GM12878 (cell line): ENCODE results near the gene IGLON5. TPM values are rescaled to one million over a fixed set of nuclear protein-coding genes. Genes with fewer than 3 reads are reported as not detected.

Experiments
- ATAC-seq: fragments of 200-7000 bp; cut with Tn5 transposase; 3 replicates; pipeline ENCODE4 v1.9.1; 2020; ENCODE audit warnings: mild to moderate bottlenecking, moderate library complexity
- BruUV-seq: library from RNA; stranded (reverse); fragments of 400-500 nt; replicated peaks from 2 replicates; lab custom pipeline; 2021; lab: Mats Ljungman, UMichigan
- CTCF ChIA-PET: fragments of 300-600 bp; sonication (Branson Sonifier 250); formaldehyde crosslinking; extraction: SDS; loops from one replicate; lab custom pipeline; 2021; ENCODE audit warnings: inconsistent platforms; lab: Yijun Ruan, JAX
- POLR2A ChIA-PET: fragments of 350-600 bp; formaldehyde crosslinking; extraction: SDS; loops from one replicate; lab custom pipeline; 2021; ENCODE audit warnings: inconsistent platforms; lab: Charles Lee
- RAD21 ChIA-PET: fragments of 300-600 bp; sonication (Branson Sonifier 250); formaldehyde crosslinking; loops from one replicate; lab custom pipeline; 2023; ENCODE audit warnings: antibody characterized with exemption; ENCODE audit not compliant: unreplicated experiment; lab: Charles Lee
- SMC1A ChIA-PET: fragments of 300-600 bp; sonication (Branson Sonifier 250); formaldehyde crosslinking; loops from one replicate; lab custom pipeline; 2023; ENCODE audit not compliant: unreplicated experiment, uncharacterized antibody; lab: Charles Lee
- DNase-seq: peaks from one replicate; pipeline ENCODE4 v3.0.0-alpha.2; 2011; ENCODE audit warnings: low read depth, low spot score
- FAIRE-seq: peaks from 3 replicates; lab custom pipeline; 2011; peaks lifted over from hg19 to GRCh38; lab: Jason Lieb, UNC
- H2AFZ ChIP-seq: 2 replicates; pipeline ENCODE4 v1.6.0; 2011; ENCODE audit warnings: low read depth, low read length, control low read depth; ENCODE audit not compliant: control insufficient read depth
- H3K27ac ChIP-seq: 2 replicates; pipeline ENCODE4 v1.5.1; 2011; ENCODE audit warnings: control low read depth; ENCODE audit not compliant: control insufficient read depth, insufficient read depth
- H3K27me3 ChIP-seq, 2 experiments: replicated peaks in 1 of 2; 2 replicates each; pipeline versions ENCODE4 v1.6.0 to v1.6.1; 2011; ENCODE audit warnings: low read length in 1 of 2; ENCODE audit not compliant: control insufficient read depth in 2 of 2, insufficient read depth in 2 of 2
- H3K36me3 ChIP-seq, 2 experiments: 2 replicates each; pipeline ENCODE4 v1.5.1; 2011; ENCODE audit warnings: low read length in 1 of 2; ENCODE audit not compliant: control insufficient read depth in 2 of 2, insufficient read depth in 2 of 2
- H3K4me1 ChIP-seq: 2 replicates; pipeline ENCODE4 v1.6.1; 2011; ENCODE audit warnings: mild to moderate bottlenecking, low read length, moderate library complexity, mixed read lengths; ENCODE audit not compliant: control insufficient read depth, insufficient read depth
- H3K4me2 ChIP-seq: 2 replicates; pipeline ENCODE4 v1.6.0; 2011; ENCODE audit warnings: control low read depth; ENCODE audit not compliant: control insufficient read depth, insufficient read depth
- H3K4me3 ChIP-seq: fragments of 200-600 bp; sonication (generic); 2 replicates; pipeline ENCODE4 v1.5.1; 2016
- H3K79me2 ChIP-seq: 2 replicates; pipeline ENCODE4 v1.6.0; 2011; ENCODE audit warnings: low read length; ENCODE audit not compliant: control insufficient read depth, insufficient read depth
- H3K9ac ChIP-seq: 2 replicates; pipeline ENCODE4 v1.8.0; 2011; ENCODE audit warnings: low read length, control low read depth, mixed read lengths; ENCODE audit not compliant: control insufficient read depth, insufficient read depth
- H3K9me3 ChIP-seq: replicated peaks from 3 replicates; pipeline ENCODE4 v1.5.1; 2011; ENCODE audit warnings: mild to moderate bottlenecking, low read length; ENCODE audit not compliant: control insufficient read depth, insufficient read depth
- H4K20me1 ChIP-seq: 2 replicates; pipeline ENCODE4 v1.6.0; 2011; ENCODE audit not compliant: control insufficient read depth, insufficient read depth
- NBN ChIP-seq: fragments of 450-650 bp; IDR thresholded peaks from 2 replicates; pipeline ENCODE4 v1.6.1; 2016
- RELA ChIP-seq: fragments of 450-650 bp; IDR thresholded peaks from 2 replicates; pipeline ENCODE4 v1.8.0; 2014; ENCODE audit warnings: borderline replicate concordance; ENCODE audit not compliant: partially characterized antibody
- WGBS: methylation state at CpG from one replicate; pipeline ENCODE4 v1.1.6; 2016; ENCODE audit warnings: low lambda C conversion rate; ENCODE audit not compliant: insufficient replicate concordance, insufficient coverage; ENCODE audit errors: missing lambda C conversion rate; 5-methylcytosine and 5-hydroxymethylcytosine counted together
- in situ Hi-C: fragments of 300-500 bp; cut with MboI; formaldehyde crosslinking; loops from 9 replicates; pipeline ENCODE4 v1.14.3; 2018; ENCODE audit warnings: mixed read lengths
- intact Hi-C: fragments of 100-400 bp; cut with micrococcal nuclease; formaldehyde crosslinking; loops from one replicate; pipeline ENCODE4 v1.14.2; 2022; ENCODE audit not compliant: unreplicated experiment
- polyA plus RNA-seq, 11 experiments: library from polyadenylated mRNA; depleted of rRNA in 4 of 11; unstranded in 6 of 11; stranded (reverse) in 5 of 11; fragments of >200 nt; fragmentation: Nextera tagmentation in 4 of 11; fragmentation: Illumina TruSeq in 1 of 11; extraction: Ambion mirVana in 4 of 11; extraction: Trizol in 1 of 11; gene quantifications; 1 replicate in 1 of 11; 2 replicates in 10 of 11; pipeline versions ENCODE4 v1.2.1 to v1.2.3, GENCODE V29; 2011 to 2016; ENCODE audit warnings: inconsistent platforms in 2 of 11, missing spikeins in 2 of 11, low read depth in 1 of 11
- total RNA-seq, 4 experiments: library from RNA; depleted of rRNA in 3 of 4; stranded (reverse); fragments of >200 nt in 3 of 4; fragmentation: Illumina TruSeq in 1 of 4; extraction: Trizol in 1 of 4; gene quantifications; 2 replicates each; pipeline versions ENCODE4 v1.2.1 to v1.2.3, GENCODE V29; 2013 to 2021
- TF ChIP-seq, protein P1 (sequence below): fragments of 450-650 bp; IDR thresholded peaks from 2 replicates; pipeline ENCODE4 v1.6.1; 2016; ENCODE audit warnings: mild to moderate bottlenecking, moderate library complexity, borderline replicate concordance
- TF ChIP-seq, protein P2 (sequence below): fragments of 450-650 bp; IDR thresholded peaks from 2 replicates; pipeline ENCODE4 v1.6.1; 2017; ENCODE audit warnings: antibody characterized with exemption, mild to moderate bottlenecking, moderate library complexity

Gene IGLON5
- total and polyA plus RNA-seq, 10 of the 15 experiments (the other 5 are each of a cell fraction or from before 2014, with no cell fraction given): not detected

DNA sequence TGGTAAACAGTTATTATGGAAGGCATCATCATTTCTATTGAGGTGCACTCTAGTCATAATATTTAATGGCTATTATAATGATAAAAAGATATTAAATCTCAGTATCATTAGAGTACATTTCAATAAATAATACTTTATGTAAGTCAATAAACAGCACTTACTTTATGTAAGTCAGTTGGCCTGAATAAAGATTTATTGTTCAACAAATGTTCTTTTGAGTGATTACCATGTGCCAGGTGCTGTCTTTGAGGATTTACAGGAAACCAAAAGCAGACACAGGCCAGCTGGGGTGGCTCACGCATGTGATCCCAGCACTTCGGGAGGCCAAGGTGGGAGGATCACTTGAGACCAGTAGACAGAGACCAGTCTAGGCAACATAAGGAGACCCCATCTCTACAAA, 66.0 kb downstream of the IGLON5 start:
- H3K9me3 ChIP-seq: no peaks in the 10 kb centered on the region
- no peak overlapping the region for H3K27ac ChIP-seq
- H3K9ac ChIP-seq: no peak overlapping the region
- WGBS: 84% methylated on average over 2 of the region's 2 CpGs
- POLR2A ChIA-PET: interaction anchor here (1.0 to 1.7 kb wide), 2 partner anchors 10 to 17 kb away, joined by 5 to 7 read pairs; no protein-coding TSS in a partner anchor
- SMC1A ChIA-PET: interaction anchor here (0.6 to 1.6 kb wide), 2 partner anchors 36 to 293 kb away, joined by 3 to 4 read pairs; partner anchors contain the start of gene VSIG10L
- H4K20me1 ChIP-seq: no peaks in the 10 kb centered on the region
- CTCF ChIA-PET: interaction anchor here (1.1 kb wide), 1 partner anchor 18 kb away, joined by 4 read pairs; no protein-coding TSS in a partner anchor
- in situ Hi-C loops: loop anchor here (25.0 kb wide), 1 partner anchor 1160 kb away; the partner anchor contains the start of gene ZNF808
- RAD21 ChIA-PET: interaction anchor here (1.0 kb wide), 2 partner anchors 12 to 38 kb away, joined by 3 to 4 read pairs; no protein-coding TSS in a partner anchor
- TF ChIP-seq NBN: no peak
- TF ChIP-seq, protein P1, sequence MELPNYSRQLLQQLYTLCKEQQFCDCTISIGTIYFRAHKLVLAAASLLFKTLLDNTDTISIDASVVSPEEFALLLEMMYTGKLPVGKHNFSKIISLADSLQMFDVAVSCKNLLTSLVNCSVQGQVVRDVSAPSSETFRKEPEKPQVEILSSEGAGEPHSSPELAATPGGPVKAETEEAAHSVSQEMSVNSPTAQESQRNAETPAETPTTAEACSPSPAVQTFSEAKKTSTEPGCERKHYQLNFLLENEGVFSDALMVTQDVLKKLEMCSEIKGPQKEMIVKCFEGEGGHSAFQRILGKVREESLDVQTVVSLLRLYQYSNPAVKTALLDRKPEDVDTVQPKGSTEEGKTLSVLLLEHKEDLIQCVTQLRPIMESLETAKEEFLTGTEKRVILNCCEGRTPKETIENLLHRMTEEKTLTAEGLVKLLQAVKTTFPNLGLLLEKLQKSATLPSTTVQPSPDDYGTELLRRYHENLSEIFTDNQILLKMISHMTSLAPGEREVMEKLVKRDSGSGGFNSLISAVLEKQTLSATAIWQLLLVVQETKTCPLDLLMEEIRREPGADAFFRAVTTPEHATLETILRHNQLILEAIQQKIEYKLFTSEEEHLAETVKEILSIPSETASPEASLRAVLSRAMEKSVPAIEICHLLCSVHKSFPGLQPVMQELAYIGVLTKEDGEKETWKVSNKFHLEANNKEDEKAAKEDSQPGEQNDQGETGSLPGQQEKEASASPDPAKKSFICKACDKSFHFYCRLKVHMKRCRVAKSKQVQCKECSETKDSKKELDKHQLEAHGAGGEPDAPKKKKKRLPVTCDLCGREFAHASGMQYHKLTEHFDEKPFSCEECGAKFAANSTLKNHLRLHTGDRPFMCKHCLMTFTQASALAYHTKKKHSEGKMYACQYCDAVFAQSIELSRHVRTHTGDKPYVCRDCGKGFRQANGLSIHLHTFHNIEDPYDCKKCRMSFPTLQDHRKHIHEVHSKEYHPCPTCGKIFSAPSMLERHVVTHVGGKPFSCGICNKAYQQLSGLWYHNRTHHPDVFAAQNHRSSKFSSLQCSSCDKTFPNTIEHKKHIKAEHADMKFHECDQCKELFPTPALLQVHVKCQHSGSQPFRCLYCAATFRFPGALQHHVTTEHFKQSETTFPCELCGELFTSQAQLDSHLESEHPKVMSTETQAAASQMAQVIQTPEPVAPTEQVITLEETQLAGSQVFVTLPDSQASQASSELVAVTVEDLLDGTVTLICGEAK: peak; percentile 79
- TF ChIP-seq, protein P2, sequence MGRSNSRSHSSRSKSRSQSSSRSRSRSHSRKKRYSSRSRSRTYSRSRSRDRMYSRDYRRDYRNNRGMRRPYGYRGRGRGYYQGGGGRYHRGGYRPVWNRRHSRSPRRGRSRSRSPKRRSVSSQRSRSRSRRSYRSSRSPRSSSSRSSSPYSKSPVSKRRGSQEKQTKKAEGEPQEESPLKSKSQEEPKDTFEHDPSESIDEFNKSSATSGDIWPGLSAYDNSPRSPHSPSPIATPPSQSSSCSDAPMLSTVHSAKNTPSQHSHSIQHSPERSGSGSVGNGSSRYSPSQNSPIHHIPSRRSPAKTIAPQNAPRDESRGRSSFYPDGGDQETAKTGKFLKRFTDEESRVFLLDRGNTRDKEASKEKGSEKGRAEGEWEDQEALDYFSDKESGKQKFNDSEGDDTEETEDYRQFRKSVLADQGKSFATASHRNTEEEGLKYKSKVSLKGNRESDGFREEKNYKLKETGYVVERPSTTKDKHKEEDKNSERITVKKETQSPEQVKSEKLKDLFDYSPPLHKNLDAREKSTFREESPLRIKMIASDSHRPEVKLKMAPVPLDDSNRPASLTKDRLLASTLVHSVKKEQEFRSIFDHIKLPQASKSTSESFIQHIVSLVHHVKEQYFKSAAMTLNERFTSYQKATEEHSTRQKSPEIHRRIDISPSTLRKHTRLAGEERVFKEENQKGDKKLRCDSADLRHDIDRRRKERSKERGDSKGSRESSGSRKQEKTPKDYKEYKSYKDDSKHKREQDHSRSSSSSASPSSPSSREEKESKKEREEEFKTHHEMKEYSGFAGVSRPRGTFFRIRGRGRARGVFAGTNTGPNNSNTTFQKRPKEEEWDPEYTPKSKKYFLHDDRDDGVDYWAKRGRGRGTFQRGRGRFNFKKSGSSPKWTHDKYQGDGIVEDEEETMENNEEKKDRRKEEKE: no peak
- TF ChIP-seq RELA: no peak
- no TSS peak for BruUV-seq
- H3K4me3 ChIP-seq: no peak overlapping the region
- no peaks in the 10 kb centered on the region for H3K79me2 ChIP-seq
- no peaks in the 10 kb centered on the region for H3K36me3 ChIP-seq
- DNase-seq: no peak
- H2AFZ ChIP-seq: no peak overlapping the region
- H3K4me1 ChIP-seq: peaks cover 27% of the 10 kb centered on the region
- no peaks in the 10 kb centered on the region for H3K27me3 ChIP-seq
- ATAC-seq: no peak
- intact Hi-C loops: no loop called here
- FAIRE-seq: no peak
- no peak overlapping the region for H3K4me2 ChIP-seq
